DMS114 treated with DMSO at 0.1 percent for 48 hours (cell line): ENCODE measurements around the gene COX6B2.
"Not testable (repeated sequence)": the region's sequence is repeated elsewhere in the genome, so short reads cannot be mapped to it uniquely, and the experiment has no call there.

Experiments
- DNase-seq: peaks from one replicate; lab custom pipeline; 2025; ENCODE audit not compliant: unreplicated experiment; lab: John Stamatoyannopoulos, UW

The COX6B2 gene

GRCh38 chr19:55345101-55345817, 9.3 kb downstream of the COX6B2 start:
- DNase-seq, result no peak

GRCh38 chr19:55344444-55344843, 10.1 kb downstream of the COX6B2 start:
- DNase-seq, result no peak

- DNase-seq, result no peak
These were observed 12.7 kb downstream of the COX6B2 start for GRCh38 chr19:55341595-55342531.

GRCh38 chr19:55341171-55341588, 13.3 kb downstream of the COX6B2 start:
- DNase-seq, result no peak

GRCh38 chr19:55340784-55341147, 13.8 kb downstream of the COX6B2 start:
- no peak for DNase-seq

- DNase-seq, result no peak
These were observed 14.4 kb downstream of the COX6B2 start for GRCh38 chr19:55339889-55340783.

- DNase-seq, result peak; percentile 100
These were observed 15.2 kb downstream of the COX6B2 start, which contains the start of gene KMT5C for GRCh38 chr19:55339105-55339888. KMT5C (plus strand) TSS chr19:55339876; CDS start chr19:55341937, 2,061 bp downstream.

GRCh38 chr19:55336101-55336500, 18.4 kb downstream of the COX6B2 start:
- DNase-seq, result no peak

- DNase-seq, result no peak
These were observed 20.6 kb downstream of the COX6B2 start for GRCh38 chr19:55333870-55334269.

GRCh38 chr19:55329791-55330190, 24.7 kb downstream of the COX6B2 start:
- not testable (repeated sequence) for DNase-seq

GRCh38 chr19:55328774-55329318, 25.7 kb downstream of the COX6B2 start:
- DNase-seq, result peak; percentile 44

- no peak for DNase-seq
These were observed 29.3 kb downstream of the COX6B2 start, which contains the start of gene TMEM150B for GRCh38 chr19:55325172-55325571. TMEM150B (minus strand) TSS chr19:55325341; CDS start chr19:55321036, 4,305 bp downstream.

GRCh38 chr19:55324662-55325061, 29.9 kb downstream of the COX6B2 start:
- no peak for DNase-seq

GRCh38 chr19:55322204-55322885, 32.2 kb downstream of the COX6B2 start:
- no peak for DNase-seq

- no peak for DNase-seq
These were observed 32.9 kb downstream of the COX6B2 start for GRCh38 chr19:55321466-55322137.

- DNase-seq, result no peak
These were observed 33.6 kb downstream of the COX6B2 start for GRCh38 chr19:55320844-55321419.

- peak; percentile 59 for DNase-seq
These were observed 34.7 kb downstream of the COX6B2 start for GRCh38 chr19:55319785-55320184.

GRCh38 chr19:55316646-55317045, 37.9 kb downstream of the COX6B2 start:
- no peak for DNase-seq
